GM12892 (cell line): ENCODE results near the gene RABGEF1.

Experiments used
- POLR2A ChIP-seq: IDR thresholded peaks from 2 replicates; pipeline ENCODE4 v1.6.1; 2011; ENCODE audit warnings: low read depth, low read length, control low read depth
- POLR2AphosphoS5 ChIP-seq: IDR thresholded peaks from 2 replicates; pipeline ENCODE4 v1.6.1; 2011; ENCODE audit warnings: low read depth, low read length, control low read depth

DNA sequence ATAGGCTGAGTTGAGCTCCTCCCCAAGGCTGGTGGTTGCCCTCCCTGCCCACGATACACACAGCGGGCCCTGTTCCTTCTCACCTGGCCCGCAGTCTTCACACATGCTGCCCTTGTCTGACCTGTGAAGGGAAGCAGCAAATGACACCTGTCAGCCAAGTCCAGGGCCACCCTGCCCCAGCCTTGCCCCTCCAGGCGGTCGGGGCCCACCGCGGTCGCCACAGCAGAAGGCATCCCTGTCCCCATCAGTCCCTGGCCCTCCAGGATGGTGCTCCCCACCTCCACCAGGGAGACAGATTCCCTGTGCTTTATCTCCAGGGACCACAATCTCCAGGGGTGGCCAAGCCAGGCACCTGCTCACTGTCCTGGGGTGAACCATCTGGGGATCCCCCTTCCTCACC is 99.3 kb downstream of the RABGEF1 start:
- TF ChIP-seq POLR2AphosphoS5 (no peak), POLR2A (no peak)
